ENCODE measurements around the gene ADGRV1. TPM values are rescaled to one million over a fixed set of nuclear protein-coding genes. Genes with fewer than 3 reads are reported as not detected.

Gene ADGRV1
- polyA plus RNA-seq, 1 of the 3 experiments (the other 2 are of a cell fraction), result 0.23 TPM

- Histone ChIP-seq H3K27ac (ENCODE audit: low read depth in 2 of 2, low read length in 1 of 2) (no peak overlapping the region), H3K36me3 (replicated peaks in 1 of 2; ENCODE audit: control insufficient read depth in 1 of 2, insufficient read depth in 2 of 2, low read length in 1 of 2) (no peaks in the 10 kb centered on the region), H3K4me3 (ENCODE audit: low read depth in 2 of 2, low read length in 1 of 2) (no peak overlapping the region), H3F3A (replicated peaks; ENCODE audit: insufficient read depth) (no peaks in the 10 kb centered on the region), H3K9me2 (no peaks in the 10 kb centered on the region), H3K4me1 (ENCODE audit: control insufficient read depth in 1 of 2, insufficient read depth in 2 of 2, low read depth in 1 of 2, low read length in 1 of 2) (no peaks in the 10 kb centered on the region; a peak in 2 of 4 replicates), H2AFZ (ENCODE audit: low read depth) (no peak overlapping the region), H3K4me2 (no peak overlapping the region), H4K20me1 (ENCODE audit: insufficient read depth) (no peaks in the 10 kb centered on the region), H3K9me3 (no peaks in the 10 kb centered on the region), H3K79me2 (ENCODE audit: insufficient read depth) (no peaks in the 10 kb centered on the region), H3K27me3 (ENCODE audit: insufficient read depth) (no peaks in the 10 kb centered on the region), H3K9ac (no peak overlapping the region)
- DNase-seq, result no peak
- 63% methylated on average over 4 of the region's 4 CpGs for WGBS (ENCODE audit: low lambda C conversion rate)
- TF ChIP-seq FOXM1 (IDR thresholded peaks at IDR 0.05; ENCODE audit: low read depth), result no peak
- TF ChIP-seq RCOR1 (IDR thresholded peaks at IDR 0.05; ENCODE audit: low read length), result no peak
- TF ChIP-seq, protein P1, sequence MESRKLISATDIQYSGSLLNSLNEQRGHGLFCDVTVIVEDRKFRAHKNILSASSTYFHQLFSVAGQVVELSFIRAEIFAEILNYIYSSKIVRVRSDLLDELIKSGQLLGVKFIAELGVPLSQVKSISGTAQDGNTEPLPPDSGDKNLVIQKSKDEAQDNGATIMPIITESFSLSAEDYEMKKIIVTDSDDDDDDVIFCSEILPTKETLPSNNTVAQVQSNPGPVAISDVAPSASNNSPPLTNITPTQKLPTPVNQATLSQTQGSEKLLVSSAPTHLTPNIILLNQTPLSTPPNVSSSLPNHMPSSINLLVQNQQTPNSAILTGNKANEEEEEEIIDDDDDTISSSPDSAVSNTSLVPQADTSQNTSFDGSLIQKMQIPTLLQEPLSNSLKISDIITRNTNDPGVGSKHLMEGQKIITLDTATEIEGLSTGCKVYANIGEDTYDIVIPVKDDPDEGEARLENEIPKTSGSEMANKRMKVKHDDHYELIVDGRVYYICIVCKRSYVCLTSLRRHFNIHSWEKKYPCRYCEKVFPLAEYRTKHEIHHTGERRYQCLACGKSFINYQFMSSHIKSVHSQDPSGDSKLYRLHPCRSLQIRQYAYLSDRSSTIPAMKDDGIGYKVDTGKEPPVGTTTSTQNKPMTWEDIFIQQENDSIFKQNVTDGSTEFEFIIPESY (IDR thresholded peaks at IDR 0.05; ENCODE audit: borderline replicate concordance, low read depth), result no peak
- no peak for TF ChIP-seq SMC3 (IDR thresholded peaks at IDR 0.05; ENCODE audit: low read depth, low read length)
- TF ChIP-seq RFX5 (IDR thresholded peaks at IDR 0.05; ENCODE audit: low read length), result no peak
- TF ChIP-seq GABPA (IDR thresholded peaks at IDR 0.05; ENCODE audit: low read depth), result no peak
- ChIA-PET CTCF (interaction anchor here (1.5 to 1.6 kb wide), 2 partner anchors 20 to 472 kb away, joined by 8 to 9 read pairs; no protein-coding TSS in a partner anchor), POLR2A (no interaction called here)
These were observed 353.9 kb downstream of the ADGRV1 start for GRCh38 chr5:90912476-90912875.

DNA sequence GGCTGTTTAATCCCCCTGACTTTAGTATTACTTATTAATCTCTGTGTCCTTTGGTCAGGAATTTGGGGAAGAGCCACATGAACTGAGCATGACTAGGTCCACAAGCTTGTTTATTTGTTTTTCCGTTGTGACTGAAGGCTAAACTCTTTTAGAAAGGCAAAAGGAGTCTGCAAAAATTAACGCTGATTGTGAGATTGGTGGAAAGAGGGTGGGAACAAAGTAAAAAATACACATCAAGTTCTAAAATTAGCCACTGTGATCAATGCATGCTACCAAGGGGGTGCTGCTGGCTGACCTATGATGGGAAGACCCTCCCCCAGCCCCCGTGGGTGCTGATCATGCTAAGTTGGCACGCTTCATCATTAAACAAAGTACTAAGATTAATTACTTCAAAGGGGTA is 356.8 kb downstream of the ADGRV1 start:
- no peaks in the 10 kb centered on the region for H3K79me2 ChIP-seq (ENCODE audit: insufficient read depth)
- H3K9me3 ChIP-seq, result no peaks in the 10 kb centered on the region
- H2AFZ ChIP-seq (ENCODE audit: low read depth), result no peak overlapping the region
- H4K20me1 ChIP-seq (ENCODE audit: insufficient read depth), result no peaks in the 10 kb centered on the region
- no peak overlapping the region for H3K9ac ChIP-seq
- WGBS (ENCODE audit: low lambda C conversion rate), result 58% methylated on average over 4 of the region's 4 CpGs
- H3K36me3 ChIP-seq (replicated peaks in 1 of 2; ENCODE audit: control insufficient read depth in 1 of 2, insufficient read depth in 2 of 2, low read length in 1 of 2), result no peaks in the 10 kb centered on the region
- no peak overlapping the region for H3K4me3 ChIP-seq (ENCODE audit: low read depth in 2 of 2, low read length in 1 of 2)
- ChIA-PET CTCF (interaction anchor here (0.8 kb wide), 1 partner anchor 470 kb away, joined by 3 read pairs; no protein-coding TSS in a partner anchor), POLR2A (no interaction called here)
- no peaks in the 10 kb centered on the region; a peak in 2 of 4 replicates for H3K4me1 ChIP-seq (ENCODE audit: control insufficient read depth in 1 of 2, insufficient read depth in 2 of 2, low read depth in 1 of 2, low read length in 1 of 2)
- no peaks in the 10 kb centered on the region for H3F3A ChIP-seq (replicated peaks; ENCODE audit: insufficient read depth)
- no peaks in the 10 kb centered on the region for H3K9me2 ChIP-seq
- TF ChIP-seq FOXM1 (IDR thresholded peaks at IDR 0.05; ENCODE audit: low read depth) (no peak), USF1 (IDR thresholded peaks at IDR 0.05; ENCODE audit: borderline replicate concordance, low read depth) (no peak), MAX (IDR thresholded peaks at IDR 0.05; ENCODE audit: low read depth) (no peak), POLR2AphosphoS5 (IDR thresholded peaks at IDR 0.05; ENCODE audit: low read depth, low read length) (no peak)
- TF ChIP-seq, protein P2, sequence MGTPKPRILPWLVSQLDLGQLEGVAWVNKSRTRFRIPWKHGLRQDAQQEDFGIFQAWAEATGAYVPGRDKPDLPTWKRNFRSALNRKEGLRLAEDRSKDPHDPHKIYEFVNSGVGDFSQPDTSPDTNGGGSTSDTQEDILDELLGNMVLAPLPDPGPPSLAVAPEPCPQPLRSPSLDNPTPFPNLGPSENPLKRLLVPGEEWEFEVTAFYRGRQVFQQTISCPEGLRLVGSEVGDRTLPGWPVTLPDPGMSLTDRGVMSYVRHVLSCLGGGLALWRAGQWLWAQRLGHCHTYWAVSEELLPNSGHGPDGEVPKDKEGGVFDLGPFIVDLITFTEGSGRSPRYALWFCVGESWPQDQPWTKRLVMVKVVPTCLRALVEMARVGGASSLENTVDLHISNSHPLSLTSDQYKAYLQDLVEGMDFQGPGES (IDR thresholded peaks at IDR 0.05; ENCODE audit: low read depth, low read length), result no peak
- TF ChIP-seq, protein P3, sequence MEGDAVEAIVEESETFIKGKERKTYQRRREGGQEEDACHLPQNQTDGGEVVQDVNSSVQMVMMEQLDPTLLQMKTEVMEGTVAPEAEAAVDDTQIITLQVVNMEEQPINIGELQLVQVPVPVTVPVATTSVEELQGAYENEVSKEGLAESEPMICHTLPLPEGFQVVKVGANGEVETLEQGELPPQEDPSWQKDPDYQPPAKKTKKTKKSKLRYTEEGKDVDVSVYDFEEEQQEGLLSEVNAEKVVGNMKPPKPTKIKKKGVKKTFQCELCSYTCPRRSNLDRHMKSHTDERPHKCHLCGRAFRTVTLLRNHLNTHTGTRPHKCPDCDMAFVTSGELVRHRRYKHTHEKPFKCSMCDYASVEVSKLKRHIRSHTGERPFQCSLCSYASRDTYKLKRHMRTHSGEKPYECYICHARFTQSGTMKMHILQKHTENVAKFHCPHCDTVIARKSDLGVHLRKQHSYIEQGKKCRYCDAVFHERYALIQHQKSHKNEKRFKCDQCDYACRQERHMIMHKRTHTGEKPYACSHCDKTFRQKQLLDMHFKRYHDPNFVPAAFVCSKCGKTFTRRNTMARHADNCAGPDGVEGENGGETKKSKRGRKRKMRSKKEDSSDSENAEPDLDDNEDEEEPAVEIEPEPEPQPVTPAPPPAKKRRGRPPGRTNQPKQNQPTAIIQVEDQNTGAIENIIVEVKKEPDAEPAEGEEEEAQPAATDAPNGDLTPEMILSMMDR (IDR thresholded peaks at IDR 0.05), result no peak
- TF ChIP-seq, protein P4, sequence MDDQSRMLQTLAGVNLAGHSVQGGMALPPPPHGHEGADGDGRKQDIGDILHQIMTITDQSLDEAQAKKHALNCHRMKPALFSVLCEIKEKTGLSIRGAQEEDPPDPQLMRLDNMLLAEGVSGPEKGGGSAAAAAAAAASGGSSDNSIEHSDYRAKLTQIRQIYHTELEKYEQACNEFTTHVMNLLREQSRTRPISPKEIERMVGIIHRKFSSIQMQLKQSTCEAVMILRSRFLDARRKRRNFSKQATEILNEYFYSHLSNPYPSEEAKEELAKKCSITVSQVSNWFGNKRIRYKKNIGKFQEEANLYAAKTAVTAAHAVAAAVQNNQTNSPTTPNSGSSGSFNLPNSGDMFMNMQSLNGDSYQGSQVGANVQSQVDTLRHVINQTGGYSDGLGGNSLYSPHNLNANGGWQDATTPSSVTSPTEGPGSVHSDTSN (IDR thresholded peaks at IDR 0.05), result no peak
- no peak for DNase-seq
- no peak overlapping the region for H3K27ac ChIP-seq (ENCODE audit: low read depth in 2 of 2, low read length in 1 of 2)
- H3K27me3 ChIP-seq (ENCODE audit: insufficient read depth), result no peaks in the 10 kb centered on the region
- no peak overlapping the region for H3K4me2 ChIP-seq

All from SK-N-SH (cell line).